HEK293 (cell line): Measurements from ENCODE around the gene NAT16.

Experiments used
- IKZF3 ChIP-seq: fragments of 450-650 bp; IDR thresholded peaks from 2 replicates; pipeline ENCODE4 v1.5.0; 2018; ENCODE audit warnings: missing biosample characterization, mild to moderate bottlenecking, missing genetic modification characterization, moderate library complexity
- INSM2 ChIP-seq: fragments of 450-650 bp; formaldehyde crosslinking; IDR thresholded peaks from 2 replicates; pipeline ENCODE4 v1.5.1; 2016; ENCODE audit warnings: missing biosample characterization, missing genetic modification characterization
- KLF1 ChIP-seq: fragments of 450-650 bp; formaldehyde crosslinking; IDR thresholded peaks from 2 replicates; pipeline ENCODE4 v1.5.1; 2016; ENCODE audit warnings: missing biosample characterization, missing genetic modification characterization
- KLF16 ChIP-seq: fragments of 450-650 bp; formaldehyde crosslinking; IDR thresholded peaks from 2 replicates; pipeline ENCODE4 v1.5.1; 2017; ENCODE audit warnings: missing biosample characterization, missing genetic modification characterization
- KLF8 ChIP-seq: fragments of 450-650 bp; formaldehyde crosslinking; IDR thresholded peaks from 2 replicates; pipeline ENCODE4 v1.5.1; 2016; ENCODE audit warnings: missing biosample characterization, missing genetic modification characterization
- SP2 ChIP-seq: fragments of 450-650 bp; formaldehyde crosslinking; IDR thresholded peaks from 2 replicates; pipeline ENCODE4 v1.5.1; 2016; ENCODE audit warnings: missing biosample characterization, missing genetic modification characterization
- WT1 ChIP-seq: fragments of 450-650 bp; formaldehyde crosslinking; IDR thresholded peaks from 2 replicates; pipeline ENCODE4 v1.5.1; 2016; ENCODE audit warnings: missing biosample characterization, missing genetic modification characterization
- YY1 ChIP-seq: fragments of 450-650 bp; formaldehyde crosslinking; IDR thresholded peaks from 2 replicates; pipeline ENCODE4 v1.5.1; 2018; ENCODE audit warnings: missing biosample characterization, missing genetic modification characterization
- YY2 ChIP-seq: fragments of 450-650 bp; formaldehyde crosslinking; IDR thresholded peaks from 2 replicates; pipeline ENCODE4 v1.5.1; 2016; ENCODE audit warnings: missing biosample characterization, missing genetic modification characterization
- ZBTB1 ChIP-seq: fragments of 450-650 bp; formaldehyde crosslinking; IDR thresholded peaks from 2 replicates; pipeline ENCODE4 v1.5.1; 2016; ENCODE audit warnings: missing biosample characterization, missing genetic modification characterization
- ZBTB8A ChIP-seq: fragments of 450-650 bp; formaldehyde crosslinking; IDR thresholded peaks from 2 replicates; pipeline ENCODE4 v1.5.1; 2016; ENCODE audit warnings: missing biosample characterization, missing genetic modification characterization
- ZNF2 ChIP-seq: fragments of 450-650 bp; formaldehyde crosslinking; IDR thresholded peaks from 2 replicates; pipeline ENCODE4 v1.5.1; 2016; ENCODE audit warnings: missing biosample characterization, missing genetic modification characterization
- ZNF280D ChIP-seq: fragments of 450-650 bp; formaldehyde crosslinking; IDR thresholded peaks from 2 replicates; pipeline ENCODE4 v1.5.1; 2016; ENCODE audit warnings: missing biosample characterization, missing genetic modification characterization
- ZNF341 ChIP-seq: fragments of 450-650 bp; formaldehyde crosslinking; IDR thresholded peaks from 2 replicates; pipeline ENCODE4; 2016; ENCODE audit warnings: low read depth, missing biosample characterization, missing genetic modification characterization
- ZNF423 ChIP-seq: fragments of 450-650 bp; formaldehyde crosslinking; IDR thresholded peaks from 2 replicates; pipeline ENCODE4 v1.5.1; 2016; ENCODE audit warnings: missing biosample characterization, missing genetic modification characterization
- ZNF501 ChIP-seq: fragments of 450-650 bp; formaldehyde crosslinking; IDR thresholded peaks from 2 replicates; pipeline ENCODE4 v1.5.1; 2016; ENCODE audit warnings: missing biosample characterization, missing genetic modification characterization
- ZNF571 ChIP-seq: fragments of 450-650 bp; formaldehyde crosslinking; IDR thresholded peaks from 2 replicates; pipeline ENCODE4 v1.5.0; 2017; ENCODE audit warnings: missing biosample characterization, missing genetic modification characterization
- ZNF626 ChIP-seq: fragments of 450-650 bp; sonication (Bioruptor Pico); formaldehyde crosslinking; IDR thresholded peaks from 2 replicates; pipeline ENCODE4 v1.5.1; 2018; ENCODE audit warnings: missing biosample characterization, missing genetic modification characterization, inconsistent platforms
- ZNF629 ChIP-seq: fragments of 450-650 bp; formaldehyde crosslinking; IDR thresholded peaks from 2 replicates; pipeline ENCODE4 v1.5.1; 2017; ENCODE audit warnings: missing biosample characterization, missing genetic modification characterization
- ZSCAN30 ChIP-seq: fragments of 450-650 bp; IDR thresholded peaks from 2 replicates; pipeline ENCODE4 v1.5.1; 2018; ENCODE audit warnings: missing biosample characterization, mild to moderate bottlenecking, missing genetic modification characterization, moderate library complexity
- TF ChIP-seq, protein P1 (sequence below): fragments of 450-650 bp; formaldehyde crosslinking; IDR thresholded peaks from 2 replicates; pipeline ENCODE4 v1.5.1; 2016; ENCODE audit warnings: missing biosample characterization, missing genetic modification characterization
- TF ChIP-seq, protein P2 (sequence below): fragments of 450-650 bp; formaldehyde crosslinking; IDR thresholded peaks from 2 replicates; pipeline ENCODE4 v1.5.1; 2017; ENCODE audit warnings: missing biosample characterization, missing genetic modification characterization
- TF ChIP-seq, protein P3 (sequence below): fragments of 450-650 bp; formaldehyde crosslinking; IDR thresholded peaks from 2 replicates; pipeline ENCODE4 v1.5.1; 2016; ENCODE audit warnings: missing biosample characterization, missing genetic modification characterization
- TF ChIP-seq, protein P4 (sequence below): fragments of 450-650 bp; formaldehyde crosslinking; IDR thresholded peaks from 2 replicates; pipeline ENCODE4 v1.5.1; 2016; ENCODE audit warnings: missing biosample characterization, missing genetic modification characterization
- TF ChIP-seq, protein P5 (sequence below): fragments of 450-650 bp; formaldehyde crosslinking; IDR thresholded peaks from 2 replicates; pipeline ENCODE4 v1.5.1; 2016; ENCODE audit warnings: missing biosample characterization, missing genetic modification characterization

Gene NAT16

DNA sequence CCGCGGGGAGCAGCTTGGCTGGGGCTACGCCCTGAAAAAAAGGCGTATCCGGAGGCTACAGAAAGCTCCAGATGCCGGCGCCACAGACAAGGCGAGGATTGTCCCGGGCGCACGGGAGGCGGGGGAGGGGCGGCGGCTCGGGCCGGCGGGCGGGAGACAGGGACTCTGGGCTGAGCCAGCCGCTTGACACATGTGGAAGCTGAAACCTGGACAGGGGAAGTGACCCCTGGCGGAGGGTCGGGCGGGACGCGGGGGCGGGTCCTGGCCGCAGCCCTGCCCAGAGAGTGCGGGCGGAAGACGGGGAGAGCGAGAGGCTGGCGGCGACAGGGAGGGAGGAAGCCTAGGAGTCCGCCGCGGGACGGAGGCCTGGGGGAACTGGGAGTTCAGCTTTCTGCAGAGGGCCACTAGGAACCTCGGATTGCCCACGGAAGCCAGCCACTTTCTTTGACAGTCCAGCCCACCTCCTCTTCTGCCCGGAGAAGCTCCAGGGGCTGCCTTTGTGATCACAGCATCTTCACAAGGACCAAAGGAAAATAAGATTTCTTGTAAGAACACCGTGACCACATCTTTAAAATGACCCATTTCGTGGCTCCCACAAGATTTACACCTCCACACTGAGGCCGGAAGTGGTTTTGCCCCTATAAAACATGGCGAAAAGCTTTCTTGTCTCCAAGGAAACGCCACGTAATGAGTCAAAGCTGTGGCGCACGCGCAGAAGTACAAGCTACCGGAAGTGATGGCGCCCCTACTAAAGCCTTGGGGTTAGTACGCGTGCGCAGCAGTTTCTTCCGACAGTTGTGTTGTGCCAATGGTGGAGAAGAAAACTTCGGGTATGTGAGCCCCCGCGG lies 37.5 kb upstream of the NAT16 start, which contains the start of the genes PLOD3 and ZNHIT1 (continued):
- no peak for TF ChIP-seq ZNF571 (tag by site-specific recombination)
- TF ChIP-seq, protein P1, sequence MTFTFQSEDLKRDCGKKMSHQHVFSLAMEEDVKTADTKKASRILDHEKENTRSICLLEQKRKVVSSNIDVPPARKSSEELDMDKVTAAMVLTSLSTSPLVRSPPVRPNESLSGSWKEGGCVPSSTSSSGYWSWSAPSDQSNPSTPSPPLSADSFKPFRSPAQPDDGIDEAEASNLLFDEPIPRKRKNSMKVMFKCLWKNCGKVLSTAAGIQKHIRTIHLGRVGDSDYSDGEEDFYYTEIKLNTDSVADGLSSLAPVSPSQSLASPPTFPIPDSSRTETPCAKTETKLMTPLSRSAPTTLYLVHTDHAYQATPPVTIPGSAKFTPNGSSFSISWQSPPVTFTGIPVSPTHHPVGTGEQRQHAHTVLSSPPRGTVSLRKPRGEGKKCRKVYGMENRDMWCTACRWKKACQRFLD (tag by site-specific recombination) = no peak
- peak; percentile 47; the same call in 1 of the 2 replicates for TF ChIP-seq INSM2
- TF ChIP-seq ZNF423 (tag by site-specific recombination) = peak; percentile 5; the same call in 1 of the 2 replicates
- TF ChIP-seq ZNF501 (tag by site-specific recombination) = peak; percentile 69; the same call in 1 of the 2 replicates
- peak; percentile 78 for TF ChIP-seq ZNF629 (tag by site-specific recombination)
- TF ChIP-seq KLF8 (tag by site-specific recombination) = peak; percentile 60; the same call in 1 of the 2 replicates
- peak; percentile 12; the same call in 1 of the 2 replicates for TF ChIP-seq YY2 (tag by site-specific recombination)
- TF ChIP-seq WT1 (tag by site-specific recombination) = peak; percentile 38; the same call in 1 of the 2 replicates
- TF ChIP-seq, protein P2, sequence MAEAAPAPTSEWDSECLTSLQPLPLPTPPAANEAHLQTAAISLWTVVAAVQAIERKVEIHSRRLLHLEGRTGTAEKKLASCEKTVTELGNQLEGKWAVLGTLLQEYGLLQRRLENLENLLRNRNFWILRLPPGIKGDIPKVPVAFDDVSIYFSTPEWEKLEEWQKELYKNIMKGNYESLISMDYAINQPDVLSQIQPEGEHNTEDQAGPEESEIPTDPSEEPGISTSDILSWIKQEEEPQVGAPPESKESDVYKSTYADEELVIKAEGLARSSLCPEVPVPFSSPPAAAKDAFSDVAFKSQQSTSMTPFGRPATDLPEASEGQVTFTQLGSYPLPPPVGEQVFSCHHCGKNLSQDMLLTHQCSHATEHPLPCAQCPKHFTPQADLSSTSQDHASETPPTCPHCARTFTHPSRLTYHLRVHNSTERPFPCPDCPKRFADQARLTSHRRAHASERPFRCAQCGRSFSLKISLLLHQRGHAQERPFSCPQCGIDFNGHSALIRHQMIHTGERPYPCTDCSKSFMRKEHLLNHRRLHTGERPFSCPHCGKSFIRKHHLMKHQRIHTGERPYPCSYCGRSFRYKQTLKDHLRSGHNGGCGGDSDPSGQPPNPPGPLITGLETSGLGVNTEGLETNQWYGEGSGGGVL = peak; percentile 40
- peak; percentile 36; the same call in 1 of the 2 replicates for TF ChIP-seq ZSCAN30 (tag by site-specific recombination)
- peak; percentile 93 for TF ChIP-seq KLF1 (tag by site-specific recombination)
- TF ChIP-seq SP2 (tag by site-specific recombination) = peak; percentile 92
- TF ChIP-seq ZBTB1 (tag by site-specific recombination) = no peak
- peak; percentile 65; the same call in 1 of the 2 replicates for TF ChIP-seq ZNF280D (tag by site-specific recombination)
- peak; percentile 53 for TF ChIP-seq ZNF2 (tag by site-specific recombination)
- no peak for TF ChIP-seq ZNF626 (tag by site-specific recombination)
- TF ChIP-seq ZNF341 = peak; percentile 16; the same call in 1 of the 2 replicates
- peak; percentile 56; the same call in 1 of the 2 replicates for TF ChIP-seq IKZF3
- TF ChIP-seq, protein P3, sequence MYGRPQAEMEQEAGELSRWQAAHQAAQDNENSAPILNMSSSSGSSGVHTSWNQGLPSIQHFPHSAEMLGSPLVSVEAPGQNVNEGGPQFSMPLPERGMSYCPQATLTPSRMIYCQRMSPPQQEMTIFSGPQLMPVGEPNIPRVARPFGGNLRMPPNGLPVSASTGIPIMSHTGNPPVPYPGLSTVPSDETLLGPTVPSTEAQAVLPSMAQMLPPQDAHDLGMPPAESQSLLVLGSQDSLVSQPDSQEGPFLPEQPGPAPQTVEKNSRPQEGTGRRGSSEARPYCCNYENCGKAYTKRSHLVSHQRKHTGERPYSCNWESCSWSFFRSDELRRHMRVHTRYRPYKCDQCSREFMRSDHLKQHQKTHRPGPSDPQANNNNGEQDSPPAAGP = peak; percentile 21; the same call in 1 of the 2 replicates
- peak; percentile 88 for TF ChIP-seq ZBTB8A (tag by site-specific recombination)
- TF ChIP-seq, protein P4, sequence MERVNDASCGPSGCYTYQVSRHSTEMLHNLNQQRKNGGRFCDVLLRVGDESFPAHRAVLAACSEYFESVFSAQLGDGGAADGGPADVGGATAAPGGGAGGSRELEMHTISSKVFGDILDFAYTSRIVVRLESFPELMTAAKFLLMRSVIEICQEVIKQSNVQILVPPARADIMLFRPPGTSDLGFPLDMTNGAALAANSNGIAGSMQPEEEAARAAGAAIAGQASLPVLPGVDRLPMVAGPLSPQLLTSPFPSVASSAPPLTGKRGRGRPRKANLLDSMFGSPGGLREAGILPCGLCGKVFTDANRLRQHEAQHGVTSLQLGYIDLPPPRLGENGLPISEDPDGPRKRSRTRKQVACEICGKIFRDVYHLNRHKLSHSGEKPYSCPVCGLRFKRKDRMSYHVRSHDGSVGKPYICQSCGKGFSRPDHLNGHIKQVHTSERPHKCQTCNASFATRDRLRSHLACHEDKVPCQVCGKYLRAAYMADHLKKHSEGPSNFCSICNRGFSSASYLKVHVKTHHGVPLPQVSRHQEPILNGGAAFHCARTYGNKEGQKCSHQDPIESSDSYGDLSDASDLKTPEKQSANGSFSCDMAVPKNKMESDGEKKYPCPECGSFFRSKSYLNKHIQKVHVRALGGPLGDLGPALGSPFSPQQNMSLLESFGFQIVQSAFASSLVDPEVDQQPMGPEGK (tag by site-specific recombination) = peak; percentile 79
- TF ChIP-seq KLF16 (tag by site-specific recombination) = peak; percentile 82; the same call in 1 of the 2 replicates
- peak; percentile 85 for TF ChIP-seq YY1 (tag by site-specific recombination)
- TF ChIP-seq, protein P5, sequence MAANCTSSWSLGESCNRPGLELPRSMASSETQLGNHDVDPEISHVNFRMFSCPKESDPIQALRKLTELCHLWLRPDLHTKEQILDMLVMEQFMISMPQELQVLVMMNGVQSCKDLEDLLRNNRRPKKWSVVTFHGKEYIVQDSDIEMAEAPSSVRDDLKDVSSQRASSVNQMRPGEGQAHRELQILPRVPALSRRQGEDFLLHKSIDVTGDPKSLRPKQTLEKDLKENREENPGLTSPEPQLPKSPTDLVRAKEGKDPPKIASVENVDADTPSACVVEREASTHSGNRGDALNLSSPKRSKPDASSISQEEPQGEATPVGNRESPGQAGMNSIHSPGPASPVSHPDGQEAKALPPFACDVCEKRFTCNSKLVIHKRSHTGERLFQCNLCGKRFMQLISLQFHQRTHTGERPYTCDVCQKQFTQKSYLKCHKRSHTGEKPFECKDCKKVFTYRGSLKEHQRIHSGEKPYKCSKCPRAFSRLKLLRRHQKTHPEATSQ = no peak
